Calu3 (cell line): Measurements from ENCODE around the gene SCARB2. TPM values are rescaled to one million over a fixed set of nuclear protein-coding genes. Genes with fewer than 3 reads are reported as not detected.

Experiments used
- BruUV-seq: library from RNA; stranded (reverse); fragments of 400-500 nt; replicated peaks from 2 replicates; lab custom pipeline; 2021; lab: Mats Ljungman, UMichigan
- CTCF ChIA-PET: fragments of 300-600 bp; sonication (Branson Sonifier 250); formaldehyde crosslinking; loops from one replicate; lab custom pipeline; 2022; ENCODE audit warnings: antibody characterized with exemption; lab: Charles Lee
- DNase-seq: peaks from one replicate; pipeline ENCODE4 v3.0.0; 2022
- H3K27ac Mint-ChIP-seq: one replicate; pipeline ENCODE4 v1.8.0; 2022; ENCODE audit warnings: mixed read lengths; ENCODE audit not compliant: unreplicated experiment
- H3K27me3 Mint-ChIP-seq: one replicate; pipeline ENCODE4 v1.8.0; 2022; ENCODE audit warnings: mixed read lengths; ENCODE audit not compliant: unreplicated experiment
- H3K36me3 Mint-ChIP-seq: one replicate; pipeline ENCODE4 v1.8.0; 2022; ENCODE audit warnings: mild to moderate bottlenecking, moderate library complexity, mixed read lengths; ENCODE audit not compliant: insufficient read depth, unreplicated experiment
- H3K4me1 Mint-ChIP-seq: one replicate; pipeline ENCODE4 v1.8.0; 2022; ENCODE audit warnings: mild to moderate bottlenecking, low read depth, mixed read lengths; ENCODE audit not compliant: unreplicated experiment
- H3K4me3 Mint-ChIP-seq: one replicate; pipeline ENCODE4 v1.8.0; 2022; ENCODE audit warnings: mild to moderate bottlenecking, low read depth, moderate library complexity, mixed read lengths; ENCODE audit not compliant: unreplicated experiment
- H3K9me3 Mint-ChIP-seq: one replicate; pipeline ENCODE4 v1.8.0; 2022; ENCODE audit warnings: low read depth, mixed read lengths; ENCODE audit not compliant: unreplicated experiment
- intact Hi-C: fragments of 100-400 bp; cut with micrococcal nuclease; formaldehyde crosslinking; loops from one replicate; pipeline ENCODE4 v1.10.0; 2022; ENCODE audit not compliant: unreplicated experiment
- total RNA-seq: library from RNA; stranded (reverse); gene quantifications from 2 replicates; pipeline ENCODE4 v1.2.3, GENCODE V29; 2022
- TF ChIP-seq, protein P1 (sequence below): fragments of 200-600 bp; IDR thresholded peaks from one replicate; pipeline ENCODE4 v1.8.0; 2022; ENCODE audit warnings: antibody characterized with exemption; ENCODE audit not compliant: unreplicated experiment

The SCARB2 gene
- total RNA-seq, 1 experiment from 2014 or later: 87.3 TPM

DNA sequence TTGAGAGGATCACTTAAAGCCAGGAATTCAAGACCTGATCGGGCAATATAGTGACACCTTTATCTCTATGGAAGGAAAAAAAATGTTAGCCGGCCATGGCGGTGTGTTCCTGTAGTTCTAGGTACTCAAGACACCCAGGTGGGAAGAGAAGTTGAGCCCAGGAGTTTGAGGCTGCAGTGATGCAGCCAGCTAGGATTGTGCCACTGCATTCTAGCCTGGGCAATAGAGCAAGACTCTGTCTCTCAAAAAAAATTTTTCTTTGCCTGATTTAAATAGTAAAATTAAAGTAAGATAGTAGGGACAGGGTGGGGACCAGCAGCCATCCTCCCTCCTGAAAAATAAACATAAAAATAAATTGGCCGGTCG is 21.0 kb upstream of the SCARB2 start:
- H3K27ac Mint-ChIP-seq: no peak overlapping the region
- H3K36me3 Mint-ChIP-seq: peaks cover 10% of the 10 kb centered on the region
- H3K4me3 Mint-ChIP-seq: no peak overlapping the region

DNA sequence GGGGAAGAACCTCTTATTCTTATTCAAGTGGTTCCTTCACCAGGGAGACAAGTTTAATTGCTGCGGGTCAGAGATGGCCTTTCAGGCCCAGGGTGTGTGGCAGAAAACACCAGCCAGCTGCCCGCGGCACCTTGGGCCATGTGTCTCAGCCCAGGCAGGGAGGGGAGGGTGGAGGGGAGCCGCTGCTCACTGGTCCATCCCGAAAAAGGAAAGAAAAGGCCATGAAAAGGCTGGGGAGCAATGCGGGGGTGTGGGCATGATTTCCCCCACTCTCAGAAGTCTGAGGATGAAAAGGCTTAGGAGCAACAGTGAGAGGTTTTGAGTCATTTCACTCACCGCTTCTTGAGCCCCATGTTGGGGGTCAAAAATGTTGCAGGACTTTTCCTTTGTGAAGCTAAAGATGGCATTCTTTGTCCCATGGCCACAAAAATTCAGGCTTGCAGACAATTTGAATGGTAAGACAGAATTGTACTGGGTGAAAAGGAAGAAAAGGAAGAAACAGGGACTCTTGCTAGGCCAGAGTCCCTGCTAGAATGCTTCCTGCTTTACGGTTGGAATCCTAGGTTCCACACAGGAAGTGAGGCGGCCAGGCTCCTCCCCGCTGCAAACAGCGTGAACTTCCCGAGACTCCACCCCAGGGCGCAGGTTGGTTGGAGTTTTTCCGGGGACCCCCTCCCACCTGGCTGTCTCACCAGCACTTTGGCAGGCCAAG is 20.5 kb upstream of the SCARB2 start:
- CTCF ChIA-PET: no interaction called here
- TF ChIP-seq, protein P1, sequence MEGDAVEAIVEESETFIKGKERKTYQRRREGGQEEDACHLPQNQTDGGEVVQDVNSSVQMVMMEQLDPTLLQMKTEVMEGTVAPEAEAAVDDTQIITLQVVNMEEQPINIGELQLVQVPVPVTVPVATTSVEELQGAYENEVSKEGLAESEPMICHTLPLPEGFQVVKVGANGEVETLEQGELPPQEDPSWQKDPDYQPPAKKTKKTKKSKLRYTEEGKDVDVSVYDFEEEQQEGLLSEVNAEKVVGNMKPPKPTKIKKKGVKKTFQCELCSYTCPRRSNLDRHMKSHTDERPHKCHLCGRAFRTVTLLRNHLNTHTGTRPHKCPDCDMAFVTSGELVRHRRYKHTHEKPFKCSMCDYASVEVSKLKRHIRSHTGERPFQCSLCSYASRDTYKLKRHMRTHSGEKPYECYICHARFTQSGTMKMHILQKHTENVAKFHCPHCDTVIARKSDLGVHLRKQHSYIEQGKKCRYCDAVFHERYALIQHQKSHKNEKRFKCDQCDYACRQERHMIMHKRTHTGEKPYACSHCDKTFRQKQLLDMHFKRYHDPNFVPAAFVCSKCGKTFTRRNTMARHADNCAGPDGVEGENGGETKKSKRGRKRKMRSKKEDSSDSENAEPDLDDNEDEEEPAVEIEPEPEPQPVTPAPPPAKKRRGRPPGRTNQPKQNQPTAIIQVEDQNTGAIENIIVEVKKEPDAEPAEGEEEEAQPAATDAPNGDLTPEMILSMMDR: no peak
- H3K27ac Mint-ChIP-seq: no peak overlapping the region
- H3K4me3 Mint-ChIP-seq: no peak overlapping the region
- intact Hi-C loops: no loop called here
- peaks cover 10% of the 10 kb centered on the region for H3K36me3 Mint-ChIP-seq
- BruUV-seq: no TSS peak
- no peaks in the 10 kb centered on the region for H3K27me3 Mint-ChIP-seq
- peaks cover 6% of the 10 kb centered on the region for H3K9me3 Mint-ChIP-seq
- H3K4me1 Mint-ChIP-seq: peaks cover 31% of the 10 kb centered on the region
- DNase-seq: no peak

More for the DNA sequence above, 21.0 kb upstream of the SCARB2 start:
- TF ChIP-seq, protein P1: no peak
- intact Hi-C loops: no loop called here
- DNase-seq: no peak
- no TSS peak for BruUV-seq
- CTCF ChIA-PET: no interaction called here
- Mint-ChIP-seq H3K4me1 (peaks cover 31% of the 10 kb centered on the region), H3K9me3 (peaks cover 6% of the 10 kb centered on the region), H3K27me3 (no peaks in the 10 kb centered on the region)

DNA sequence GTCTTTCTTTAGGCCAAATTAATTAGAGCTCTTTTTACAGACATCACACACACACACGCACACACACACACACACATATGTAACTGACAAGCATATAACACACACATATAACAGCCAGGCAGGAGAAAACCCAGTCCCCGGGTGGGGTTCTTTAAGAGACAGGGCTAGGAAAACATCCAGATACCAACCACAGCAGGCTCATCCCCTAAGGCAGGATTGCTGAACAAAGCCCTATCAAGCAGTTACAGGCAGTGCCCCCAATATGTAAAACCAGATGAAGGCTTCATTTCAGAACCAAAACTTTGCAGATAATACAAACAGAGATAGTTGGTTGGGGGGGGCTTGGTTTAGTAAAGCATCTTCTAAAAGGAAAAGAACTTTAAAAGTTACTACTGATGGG is 19.9 kb upstream of the SCARB2 start:
- intact Hi-C loops: no loop called here
- TF ChIP-seq, protein P1: no peak
- BruUV-seq: no TSS peak
- H3K4me3 Mint-ChIP-seq: no peak overlapping the region
- H3K27me3 Mint-ChIP-seq: no peaks in the 10 kb centered on the region
- peaks cover 10% of the 10 kb centered on the region for H3K36me3 Mint-ChIP-seq
- H3K27ac Mint-ChIP-seq: no peak overlapping the region
- no peak for DNase-seq
- peaks cover 8% of the 10 kb centered on the region for H3K9me3 Mint-ChIP-seq
- CTCF ChIA-PET: no interaction called here
- H3K4me1 Mint-ChIP-seq: peaks cover 31% of the 10 kb centered on the region

DNA sequence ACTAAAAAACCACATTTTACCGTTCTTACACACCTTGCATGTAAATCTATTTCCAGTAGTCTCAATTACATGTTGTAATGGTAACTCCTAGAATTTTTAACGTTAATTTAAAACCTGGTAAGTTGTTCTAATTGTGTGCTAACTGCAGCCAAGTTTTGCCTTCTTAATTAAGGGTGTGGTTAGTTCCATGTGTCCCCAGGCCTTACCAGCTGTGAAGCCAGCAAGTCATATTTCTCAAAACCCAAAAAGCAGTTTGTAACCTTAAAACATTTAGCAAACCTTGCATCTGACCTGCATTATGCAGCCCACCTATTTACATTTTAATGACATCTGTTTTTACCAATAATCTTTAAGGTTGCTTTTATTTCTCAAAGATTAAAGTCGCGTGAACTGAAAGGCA is 19.5 kb upstream of the SCARB2 start:
- Mint-ChIP-seq H3K4me1 (peaks cover 31% of the 10 kb centered on the region), H3K4me3 (no peak overlapping the region), H3K27me3 (no peaks in the 10 kb centered on the region), H3K27ac (no peak overlapping the region), H3K36me3 (peaks cover 10% of the 10 kb centered on the region), H3K9me3 (peaks cover 8% of the 10 kb centered on the region)
- DNase-seq: no peak
- TF ChIP-seq, protein P1: no peak
- CTCF ChIA-PET: no interaction called here
- BruUV-seq: no TSS peak
- intact Hi-C loops: no loop called here
